Activated T-helper 17 cell treated with anti-CD3 and anti-CD28 coated beads, Interleukin-2, amount 50 U/mL, for 72 hours (primary cell): ENCODE measurements around the gene HSPA8. TPM values are rescaled to one million over a fixed set of nuclear protein-coding genes. Genes with fewer than 3 reads are reported as not detected.

Source experiments
- ATAC-seq: fragments of 150-1000 bp; cut with Tn5 transposase; replicated peaks from 2 replicates; pipeline ENCODE4 v1.10.0; 2021; ENCODE audit warnings: mild to moderate bottlenecking, moderate library complexity
- H3K27ac Mint-ChIP-seq: one replicate; pipeline ENCODE4 v1.8.0; 2022; ENCODE audit warnings: mixed read lengths
- H3K27me3 Mint-ChIP-seq: one replicate; pipeline ENCODE4 v1.8.0; 2022; ENCODE audit warnings: mixed read lengths
- H3K36me3 Mint-ChIP-seq: one replicate; pipeline ENCODE4 v1.8.0; 2022; ENCODE audit warnings: low read depth, mild to moderate bottlenecking, mixed read lengths
- H3K4me1 Mint-ChIP-seq: one replicate; pipeline ENCODE4 v1.8.0; 2022; ENCODE audit warnings: mixed read lengths
- H3K4me3 Mint-ChIP-seq: one replicate; pipeline ENCODE4 v1.8.0; 2022; ENCODE audit warnings: mild to moderate bottlenecking, mixed read lengths
- H3K9me3 Mint-ChIP-seq: one replicate; pipeline ENCODE4 v1.8.0; 2022; ENCODE audit warnings: mixed read lengths
- total RNA-seq, 2 donors: library from RNA; stranded (reverse); gene quantifications; one replicate each; pipeline ENCODE4 v1.2.3, GENCODE V29; 2022

HSPA8 gene
- total RNA-seq, 2 donors from 2014 or later = 1,670 to 3,247 TPM

- Mint-ChIP-seq H3K9me3 (no peaks in the 10 kb centered on the region), H3K4me1 (peaks cover under 1% of the 10 kb centered on the region), H3K4me3 (no peak overlapping the region), H3K36me3 (no peaks in the 10 kb centered on the region), H3K27ac (no peak overlapping the region), H3K27me3 (no peaks in the 10 kb centered on the region)
- no peak for ATAC-seq
These were observed 15.3 kb downstream of the HSPA8 start for GRCh38 chr11:123046473-123047259.

DNA sequence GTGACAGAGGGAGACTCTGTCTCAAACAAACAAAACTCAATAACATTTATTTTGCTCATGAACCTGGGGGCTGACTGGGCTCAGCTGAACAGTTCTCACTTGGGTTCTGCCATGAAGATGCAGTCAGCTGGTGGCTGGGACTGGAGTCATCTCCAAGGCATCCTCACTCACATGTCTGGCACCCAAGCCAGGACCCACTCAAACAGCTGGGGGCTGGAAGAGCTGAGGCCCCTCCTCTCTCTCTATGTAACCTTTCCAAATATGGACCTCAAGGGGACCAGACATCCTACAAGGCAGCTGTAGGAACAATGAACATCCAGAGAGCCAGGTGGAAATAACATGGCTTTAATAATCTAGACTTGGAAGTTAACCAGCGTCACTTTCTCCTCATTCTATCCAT lies 16.8 kb downstream of the HSPA8 start:
- Mint-ChIP-seq H3K27ac (no peak overlapping the region), H3K4me3 (no peak overlapping the region), H3K27me3 (no peaks in the 10 kb centered on the region), H3K9me3 (no peaks in the 10 kb centered on the region), H3K4me1 (no peaks in the 10 kb centered on the region), H3K36me3 (no peaks in the 10 kb centered on the region)
- ATAC-seq = no peak

DNA sequence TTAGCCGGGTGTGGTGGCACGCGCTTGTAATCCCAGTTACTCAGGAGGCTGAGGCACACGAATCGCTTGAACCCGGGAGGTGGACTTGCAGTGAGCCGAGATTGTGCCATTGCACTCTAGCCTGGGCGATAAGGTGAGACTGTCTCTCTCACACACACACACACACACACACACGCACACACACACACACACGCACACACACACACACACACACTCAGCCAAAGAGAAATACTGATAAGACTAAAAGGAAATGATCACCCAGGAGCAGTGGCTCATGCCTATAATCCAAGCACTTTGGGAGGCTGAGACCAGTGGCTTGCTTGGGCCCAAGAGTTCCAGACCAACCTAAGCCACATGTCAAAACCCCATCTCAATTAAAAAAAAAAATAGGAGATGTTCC lies 20.8 kb downstream of the HSPA8 start:
- H3K27me3 Mint-ChIP-seq = no peaks in the 10 kb centered on the region
- no peak for ATAC-seq
- no peak overlapping the region for H3K27ac Mint-ChIP-seq
- H3K9me3 Mint-ChIP-seq = no peaks in the 10 kb centered on the region
- H3K36me3 Mint-ChIP-seq = no peaks in the 10 kb centered on the region
- H3K4me3 Mint-ChIP-seq = no peak overlapping the region
- H3K4me1 Mint-ChIP-seq = no peaks in the 10 kb centered on the region

GRCh38 chr11:123040111-123040432 lies 21.9 kb downstream of the HSPA8 start:
- H3K4me3 Mint-ChIP-seq = no peak overlapping the region
- no peaks in the 10 kb centered on the region for H3K9me3 Mint-ChIP-seq
- H3K27me3 Mint-ChIP-seq = no peaks in the 10 kb centered on the region
- no peaks in the 10 kb centered on the region for H3K36me3 Mint-ChIP-seq
- no peak overlapping the region for H3K27ac Mint-ChIP-seq
- no peak for ATAC-seq
- no peaks in the 10 kb centered on the region for H3K4me1 Mint-ChIP-seq

GRCh38 chr11:123035831-123036230 lies 26.1 kb downstream of the HSPA8 start:
- H3K27me3 Mint-ChIP-seq = no peaks in the 10 kb centered on the region
- no peaks in the 10 kb centered on the region for H3K9me3 Mint-ChIP-seq
- no peaks in the 10 kb centered on the region for H3K36me3 Mint-ChIP-seq
- no peak overlapping the region for H3K4me3 Mint-ChIP-seq
- H3K4me1 Mint-ChIP-seq = no peaks in the 10 kb centered on the region
- H3K27ac Mint-ChIP-seq = no peak overlapping the region
- ATAC-seq = no peak

- ATAC-seq = no peak
- no peaks in the 10 kb centered on the region for H3K4me1 Mint-ChIP-seq
- H3K36me3 Mint-ChIP-seq = no peaks in the 10 kb centered on the region
- no peaks in the 10 kb centered on the region for H3K9me3 Mint-ChIP-seq
- H3K27me3 Mint-ChIP-seq = no peaks in the 10 kb centered on the region
- no peak overlapping the region for H3K4me3 Mint-ChIP-seq
- H3K27ac Mint-ChIP-seq = no peak overlapping the region
These were observed 27.3 kb downstream of the HSPA8 start for GRCh38 chr11:123034597-123034996.

GRCh38 chr11:123033895-123034294 lies 28.0 kb downstream of the HSPA8 start:
- no peak overlapping the region for H3K4me3 Mint-ChIP-seq
- H3K27me3 Mint-ChIP-seq = no peaks in the 10 kb centered on the region
- H3K27ac Mint-ChIP-seq = no peak overlapping the region
- H3K36me3 Mint-ChIP-seq = no peaks in the 10 kb centered on the region
- no peaks in the 10 kb centered on the region for H3K4me1 Mint-ChIP-seq
- peak; percentile 23 for ATAC-seq
- H3K9me3 Mint-ChIP-seq = no peaks in the 10 kb centered on the region

GRCh38 chr11:123030517-123030916 lies 31.4 kb downstream of the HSPA8 start:
- no peak overlapping the region for H3K4me3 Mint-ChIP-seq
- H3K4me1 Mint-ChIP-seq = no peaks in the 10 kb centered on the region

DNA sequence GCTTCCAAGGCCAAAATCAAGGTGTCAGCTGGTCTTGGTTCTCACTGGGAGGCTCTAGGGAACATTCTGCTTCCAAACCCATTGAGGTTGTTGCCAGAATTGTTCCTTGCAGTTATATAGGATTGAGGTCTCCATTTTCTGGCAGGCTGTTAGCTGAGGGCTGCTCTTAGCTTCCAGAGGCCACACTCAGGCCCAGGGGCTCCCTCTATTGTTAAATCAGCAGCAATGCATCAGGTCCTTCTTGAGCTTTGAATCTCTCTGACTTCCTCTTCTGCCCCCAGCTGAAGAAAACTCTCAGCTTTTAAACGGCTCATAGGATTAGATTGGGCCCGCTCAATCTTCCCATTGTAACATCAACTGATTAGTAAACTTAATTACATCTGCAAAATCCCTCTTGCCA lies 41.0 kb downstream of the HSPA8 start:
- no peak overlapping the region for H3K4me3 Mint-ChIP-seq
- H3K27ac Mint-ChIP-seq = no peak overlapping the region
- ATAC-seq = peak; percentile 56
- no peaks in the 10 kb centered on the region for H3K36me3 Mint-ChIP-seq
- H3K27me3 Mint-ChIP-seq = no peaks in the 10 kb centered on the region
- H3K4me1 Mint-ChIP-seq = no peaks in the 10 kb centered on the region
- H3K9me3 Mint-ChIP-seq = no peaks in the 10 kb centered on the region

More at GRCh38 chr11:123030517-123030916, 31.4 kb downstream of the HSPA8 start:
- no peak for ATAC-seq
- Mint-ChIP-seq H3K27me3 (no peaks in the 10 kb centered on the region), H3K27ac (no peak overlapping the region), H3K9me3 (no peaks in the 10 kb centered on the region), H3K36me3 (no peaks in the 10 kb centered on the region)

DNA sequence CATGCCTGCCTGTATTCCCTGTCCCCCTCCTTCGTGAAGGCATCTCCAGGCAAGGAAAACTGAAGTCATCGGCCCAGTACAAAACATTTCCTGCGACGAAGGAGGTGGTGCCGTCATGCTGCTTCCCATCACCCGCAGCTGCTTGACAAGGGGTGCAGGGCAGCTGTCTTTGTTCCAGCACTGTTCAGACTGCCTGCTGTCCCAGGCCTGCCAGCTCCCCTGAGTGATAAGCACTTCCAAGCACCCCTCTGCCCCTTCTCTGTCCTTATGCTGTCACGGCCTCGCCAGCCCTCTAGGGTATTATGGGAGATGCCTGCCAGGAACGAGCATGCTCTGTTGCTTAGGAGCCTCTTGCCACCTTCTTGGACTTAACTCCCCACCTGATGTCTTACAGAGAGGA lies 43.2 kb downstream of the HSPA8 start:
- Mint-ChIP-seq H3K27ac (no peak overlapping the region), H3K36me3 (no peaks in the 10 kb centered on the region), H3K4me1 (no peaks in the 10 kb centered on the region), H3K9me3 (no peaks in the 10 kb centered on the region), H3K27me3 (peaks cover 7% of the 10 kb centered on the region), H3K4me3 (no peak overlapping the region)
- ATAC-seq = no peak

GRCh38 chr11:123011510-123011909 lies 50.4 kb downstream of the HSPA8 start:
- no peak for ATAC-seq
- H3K4me3 Mint-ChIP-seq = no peak overlapping the region
- H3K27me3 Mint-ChIP-seq = peaks cover 17% of the 10 kb centered on the region
- H3K27ac Mint-ChIP-seq = no peak overlapping the region
- no peaks in the 10 kb centered on the region for H3K36me3 Mint-ChIP-seq
- no peaks in the 10 kb centered on the region for H3K4me1 Mint-ChIP-seq
- no peaks in the 10 kb centered on the region for H3K9me3 Mint-ChIP-seq

Other genes starting within 250 kb of the HSPA8 start
- under 1 TPM in 1 of 2 donors, not detected in 1; 0.11 TPM for gene CRTAM, start 223.6 kb downstream of the HSPA8 start, total RNA-seq
- 1 to 10 TPM; 1.2 to 1.5 TPM for gene JHY, start 179.4 kb downstream of the HSPA8 start, total RNA-seq
- not detected for gene BSX, start 80.3 kb downstream of the HSPA8 start, total RNA-seq
- gene CLMP, start 133.1 kb upstream of the HSPA8 start, total RNA-seq = under 1 TPM; 0.66 to 0.67 TPM